GM19351 (cell line): ENCODE results near the gene OSBP2.

ENCODE experiments used
- ATAC-seq: cut with Tn5 transposase; IDR thresholded peaks from one replicate; pipeline ENCODE4 v1.9.1; 2021; ENCODE audit warnings: mild to moderate bottlenecking, moderate library complexity; ENCODE audit not compliant: unreplicated experiment

Gene OSBP2

GRCh38 chr22:30890686-30891442 lies 196.2 kb downstream of the OSBP2 start:
- no peak for ATAC-seq

GRCh38 chr22:30891443-30891755 lies 196.7 kb downstream of the OSBP2 start:
- ATAC-seq = no peak

- no peak for ATAC-seq
Measured at GRCh38 chr22:30891781-30892180, 197.1 kb downstream of the OSBP2 start.

GRCh38 chr22:30892286-30892685 lies 197.6 kb downstream of the OSBP2 start:
- no peak for ATAC-seq

- no peak for ATAC-seq
Measured at GRCh38 chr22:30892731-30893221, 198.1 kb downstream of the OSBP2 start.

- no peak for ATAC-seq
Measured at GRCh38 chr22:30893434-30894370, 199.0 kb downstream of the OSBP2 start.

- ATAC-seq = no peak
Measured at GRCh38 chr22:30894371-30894740, 199.7 kb downstream of the OSBP2 start.

- no peak for ATAC-seq
Measured at GRCh38 chr22:30902496-30903357, 208.1 kb downstream of the OSBP2 start.

- no peak for ATAC-seq
Measured at GRCh38 chr22:30903876-30904460, 209.3 kb downstream of the OSBP2 start.

- ATAC-seq = no peak
Measured at GRCh38 chr22:30905696-30906341, 211.1 kb downstream of the OSBP2 start.

GRCh38 chr22:30906411-30906810 lies 211.7 kb downstream of the OSBP2 start:
- ATAC-seq = no peak

GRCh38 chr22:30906946-30907345 lies 212.3 kb downstream of the OSBP2 start:
- ATAC-seq = no peak

- ATAC-seq = no peak
Measured at GRCh38 chr22:30908051-30908461, 213.4 kb downstream of the OSBP2 start.

GRCh38 chr22:30909306-30909705 lies 214.6 kb downstream of the OSBP2 start:
- ATAC-seq = no peak

GRCh38 chr22:30910358-30910757 lies 215.7 kb downstream of the OSBP2 start:
- ATAC-seq = no peak

GRCh38 chr22:30918761-30919160 lies 224.1 kb downstream of the OSBP2 start:
- no peak for ATAC-seq

- no peak for ATAC-seq
Measured at GRCh38 chr22:30919973-30920372, 225.3 kb downstream of the OSBP2 start.

- ATAC-seq = no peak
Measured at GRCh38 chr22:30920407-30920806, 225.7 kb downstream of the OSBP2 start.

- ATAC-seq = no peak
Measured at GRCh38 chr22:30921108-30921507, 226.4 kb downstream of the OSBP2 start.

- ATAC-seq = no peak
Measured at GRCh38 chr22:30922151-30922611, 227.5 kb downstream of the OSBP2 start.
